ENCODE data around the gene XPNPEP1. TPM values are rescaled to one million over a fixed set of nuclear protein-coding genes. Genes with fewer than 3 reads are reported as not detected.

The XPNPEP1 gene
- total and polyA plus RNA-seq, 8 donors, result 21.7 to 180 (median 63.8) TPM

- H3K27ac ChIP-seq, result peak overlapping the region; percentile 41 to 78 (median 48)
- H3K36me3 ChIP-seq, result peaks cover 8 to 34% (median 31%) of the 10 kb centered on the region in 4 donors
- no peaks in the 10 kb centered on the region for H3K9me3 ChIP-seq
- H3K27me3 ChIP-seq, result no peaks in the 10 kb centered on the region
- no peak overlapping the region for H3K4me3 ChIP-seq
- H3K4me1 ChIP-seq, result peaks cover 25 to 48% (median 40%) of the 10 kb centered on the region in 4 donors
- WGBS, 5 donors, result 44 to 76% (median 61%) methylated on average over 7 of the region's 7 CpGs
- TF ChIP-seq POLR2AphosphoS5 (IDR thresholded peaks at IDR 0.05), result no peak
- no peak for TF ChIP-seq CTCF (IDR thresholded peaks at IDR 0.05)
- TF ChIP-seq POLR2A (IDR thresholded peaks at IDR 0.05), result no peak
- TF ChIP-seq EP300 (IDR thresholded peaks at IDR 0.05), result no peak
- intact Hi-C loops (cut with DNase I; ENCODE audit: low total_unique reads), result no loop called here
- peak in 1 of 2 donors; percentile 48 for DNase-seq
Measured at GRCh38 chr10:109902992-109903947, 20.0 kb downstream of the XPNPEP1 start.

- Histone ChIP-seq H3K36me3 (peaks cover 0 to 5% (median under 1%) of the 10 kb centered on the region in 4 donors), H3K4me3 (no peak overlapping the region), H3K4me1 (peaks cover 40 to 66% (median 56%) of the 10 kb centered on the region in 4 donors), H3K9me3 (no peaks in the 10 kb centered on the region), H3K27me3 (no peaks in the 10 kb centered on the region), H3K27ac (peak overlapping the region; percentile 25 to 80 (median 66))
- intact Hi-C loops (cut with DNase I; ENCODE audit: low total_unique reads), result no loop called here
- TF ChIP-seq POLR2AphosphoS5 (IDR thresholded peaks at IDR 0.05) (peak in 1 of 3 donors; percentile 27), EP300 (IDR thresholded peaks at IDR 0.05) (no peak)
- DNase-seq, result peak in 1 of 2 donors; percentile 55
- 53 to 64% (median 63%) methylated on average over 9 of the region's 9 CpGs for WGBS, 5 donors
Measured at GRCh38 chr10:109899356-109900331, 23.7 kb downstream of the XPNPEP1 start.

- H3K27me3 ChIP-seq, result no peaks in the 10 kb centered on the region
- TF ChIP-seq POLR2A (IDR thresholded peaks at IDR 0.05) (no peak), POLR2AphosphoS5 (IDR thresholded peaks at IDR 0.05) (no peak), EP300 (IDR thresholded peaks at IDR 0.05) (no peak), CTCF (IDR thresholded peaks at IDR 0.05) (no peak)
- no peak for DNase-seq
- no peak overlapping the region for H3K4me3 ChIP-seq
- peaks cover 48 to 69% (median 64%) of the 10 kb centered on the region in 4 donors for H3K4me1 ChIP-seq
- H3K27ac ChIP-seq, result peak overlapping the region in 4 of 5 donors; percentile 58 to 80 (median 67)
- 69 to 73% (median 71%) methylated on average over 5 of the region's 5 CpGs for WGBS, 5 donors
- no peaks in the 10 kb centered on the region for H3K9me3 ChIP-seq
- H3K36me3 ChIP-seq, result peaks cover 0 to 5% (median 0%) of the 10 kb centered on the region in 4 donors
- intact Hi-C loops (cut with DNase I; ENCODE audit: low total_unique reads), result no loop called here
Measured at GRCh38 chr10:109898666-109899355, 24.5 kb downstream of the XPNPEP1 start.

- Histone ChIP-seq H3K4me1 (peaks cover 43 to 69% (median 61%) of the 10 kb centered on the region in 4 donors), H3K27me3 (no peaks in the 10 kb centered on the region), H3K36me3 (peaks cover 0 to 5% (median 0%) of the 10 kb centered on the region in 4 donors), H3K27ac (peak overlapping the region in 2 of 5 donors; percentile 9 to 80), H3K4me3 (no peak overlapping the region), H3K9me3 (no peaks in the 10 kb centered on the region)
- intact Hi-C loops (cut with DNase I; ENCODE audit: low total_unique reads), result no loop called here
- WGBS, 5 donors, result 93 to 98% (median 97%) methylated on average over 6 of the region's 6 CpGs
- DNase-seq, result no peak
- TF ChIP-seq POLR2AphosphoS5 (IDR thresholded peaks at IDR 0.05), result no peak
- TF ChIP-seq POLR2A (IDR thresholded peaks at IDR 0.05), result no peak
- no peak for TF ChIP-seq EP300 (IDR thresholded peaks at IDR 0.05)
- TF ChIP-seq CTCF (IDR thresholded peaks at IDR 0.05), result no peak
Measured at GRCh38 chr10:109898007-109898406, 25.3 kb downstream of the XPNPEP1 start.
